Retina (tissue), 1 donor: ENCODE measurements around the gene KYNU.
"Not testable (repeated sequence)": the region's sequence is repeated elsewhere in the genome, so short reads cannot be mapped to it uniquely, and the experiment has no call there.

Source experiments
- DNase-seq: peaks from one replicate; pipeline ENCODE4 v3.0.0-alpha.2; 2016

Gene KYNU

GRCh38 chr2:142872882-142873724 lies 4.4 kb upstream of the KYNU start:
- DNase-seq, result no peak

DNA sequence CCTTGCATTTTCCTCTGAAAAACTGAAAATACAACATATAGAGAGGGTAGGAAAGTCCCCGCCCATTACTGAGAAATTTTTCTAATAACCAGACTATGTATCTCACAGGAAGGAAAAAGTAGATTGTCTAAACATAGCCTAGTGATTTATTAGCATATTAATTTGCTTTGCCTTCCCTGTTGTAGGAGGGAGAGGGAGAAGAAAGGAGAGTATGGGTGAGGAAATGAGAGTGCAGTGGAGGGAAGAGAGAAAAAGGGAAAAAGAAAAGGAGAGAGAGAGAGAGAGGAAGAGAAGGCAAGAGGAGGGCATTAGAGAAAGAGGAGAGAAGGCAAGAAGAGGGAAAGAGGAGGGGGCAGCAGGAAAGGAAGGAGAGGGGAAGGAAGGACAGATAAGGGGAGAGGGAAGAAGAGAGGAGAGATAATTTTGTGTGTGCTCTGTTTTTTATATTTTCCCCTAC lies 3.6 kb upstream of the KYNU start:
- DNase-seq, result no peak

GRCh38 chr2:142874293-142874814 lies 3.1 kb upstream of the KYNU start:
- no peak for DNase-seq

- no peak for DNase-seq
These were observed 2.5 kb upstream of the KYNU start for GRCh38 chr2:142875010-142875409.

- DNase-seq, result no peak
These were observed 1.8 kb upstream of the KYNU start for GRCh38 chr2:142875652-142876051.

GRCh38 chr2:142876423-142876822 lies 1.0 kb upstream of the KYNU start:
- no peak for DNase-seq

DNA sequence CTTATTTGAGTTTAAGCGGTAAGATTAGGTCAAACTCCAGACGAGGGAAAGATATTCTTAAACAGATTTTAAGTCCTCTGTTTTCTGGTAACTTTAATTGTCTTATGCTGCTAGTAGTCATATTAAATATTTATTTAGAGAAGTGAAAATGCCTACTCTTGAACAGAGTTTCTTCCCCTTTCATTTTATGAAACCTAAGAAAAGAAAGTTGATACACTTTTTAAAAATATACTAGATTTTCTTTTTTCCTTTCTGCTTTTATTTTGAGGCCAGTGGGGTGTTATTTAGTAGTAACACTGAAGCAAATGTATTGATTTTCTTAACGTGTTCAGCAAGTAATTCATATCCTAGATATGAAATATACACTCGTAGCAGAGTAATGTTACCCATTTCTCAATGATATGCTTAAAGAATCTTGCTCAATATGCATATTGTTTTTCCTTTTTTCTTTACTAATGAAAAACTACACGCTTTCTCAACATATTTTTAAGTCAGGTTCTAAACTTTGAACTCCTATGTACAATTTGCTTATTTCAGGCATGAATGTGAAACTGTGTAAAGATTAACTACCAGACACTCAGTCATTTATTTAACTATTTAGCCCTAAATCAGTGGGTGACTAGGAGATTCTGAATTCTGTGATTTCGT lies 691 bp downstream of the KYNU start:
- DNase-seq, result no peak

DNA sequence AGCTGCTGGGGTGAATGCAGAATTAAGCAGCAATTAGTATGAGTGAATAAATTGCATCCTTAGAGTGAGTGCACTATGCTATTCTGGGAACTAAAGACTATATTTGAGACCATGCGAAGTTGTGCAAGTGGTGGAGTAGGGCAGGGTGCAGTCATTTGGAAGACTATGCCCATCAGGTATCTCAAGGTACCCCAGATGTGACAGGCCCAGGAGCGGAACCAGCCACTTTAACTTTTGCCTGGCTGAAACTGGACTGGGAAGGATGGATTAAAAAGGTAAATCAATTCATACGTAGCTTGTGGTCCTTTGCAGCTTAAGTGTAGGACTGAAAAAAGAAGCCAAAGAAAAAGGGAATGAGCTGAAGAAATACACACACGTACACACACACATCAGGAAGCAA lies 1.7 kb downstream of the KYNU start:
- DNase-seq, result no peak

GRCh38 chr2:142880279-142880678 lies 2.8 kb downstream of the KYNU start:
- no peak for DNase-seq

DNA sequence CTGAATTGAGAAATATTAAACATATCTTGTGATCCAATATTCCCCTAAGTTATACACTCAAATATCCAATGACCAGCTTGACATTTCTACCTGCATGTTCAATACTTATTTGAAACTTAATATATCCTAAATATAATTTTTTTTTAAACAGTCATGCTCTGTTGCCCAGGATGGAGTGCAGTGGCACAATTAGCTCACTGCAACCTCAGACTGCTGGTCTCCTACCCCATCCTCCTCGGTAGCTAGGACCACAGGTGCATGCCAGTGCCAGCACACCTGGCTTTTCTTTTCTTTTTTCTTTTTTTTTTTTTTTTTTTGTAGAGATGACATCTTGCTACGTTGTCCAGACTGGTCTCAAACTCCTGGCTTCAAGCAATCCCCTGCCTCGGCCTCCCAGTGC lies 4.2 kb downstream of the KYNU start:
- no peak for DNase-seq

DNA sequence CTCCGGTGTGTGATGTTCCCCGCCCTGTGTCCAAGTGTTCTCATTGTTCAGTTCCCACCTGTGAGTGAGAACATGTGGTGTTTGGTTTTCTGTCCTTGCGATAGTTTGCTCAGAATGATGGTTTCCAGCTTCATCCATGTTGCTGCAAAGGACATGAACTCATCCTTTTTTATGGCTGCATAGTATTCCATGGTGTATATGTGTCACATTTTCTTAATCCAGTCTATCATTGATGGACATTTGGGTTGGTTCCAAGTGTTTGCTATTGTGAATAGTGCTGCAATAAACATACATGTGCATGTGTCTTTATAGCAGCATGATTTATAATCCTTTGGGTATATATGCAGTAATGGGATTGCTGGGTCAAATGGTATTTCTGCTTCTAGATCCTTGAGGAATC lies 5.0 kb downstream of the KYNU start:
- not testable (repeated sequence) for DNase-seq

GRCh38 chr2:142883526-142883925 lies 6.1 kb downstream of the KYNU start:
- DNase-seq, result no peak

DNA sequence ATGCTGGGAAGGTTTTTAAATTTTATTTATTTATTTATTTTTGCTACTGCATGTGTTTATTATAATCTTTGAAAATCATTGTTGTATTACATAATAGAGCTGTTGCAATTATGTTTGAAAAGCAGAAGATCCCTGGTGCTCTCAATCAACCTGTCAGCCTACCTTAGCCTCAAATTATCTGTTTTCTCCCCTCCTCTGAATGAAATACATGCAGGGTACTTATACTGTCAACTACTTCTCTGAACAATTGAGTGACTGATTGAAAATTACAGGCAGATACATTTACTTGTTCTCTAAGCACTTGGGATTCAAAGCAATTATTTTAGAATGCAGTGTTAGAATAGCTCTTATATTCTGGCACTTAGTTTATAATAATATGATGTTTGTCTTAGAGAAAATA lies 8.1 kb downstream of the KYNU start:
- DNase-seq, result no peak

GRCh38 chr2:142892715-142893114 lies 15.3 kb downstream of the KYNU start:
- DNase-seq, result no peak

DNA sequence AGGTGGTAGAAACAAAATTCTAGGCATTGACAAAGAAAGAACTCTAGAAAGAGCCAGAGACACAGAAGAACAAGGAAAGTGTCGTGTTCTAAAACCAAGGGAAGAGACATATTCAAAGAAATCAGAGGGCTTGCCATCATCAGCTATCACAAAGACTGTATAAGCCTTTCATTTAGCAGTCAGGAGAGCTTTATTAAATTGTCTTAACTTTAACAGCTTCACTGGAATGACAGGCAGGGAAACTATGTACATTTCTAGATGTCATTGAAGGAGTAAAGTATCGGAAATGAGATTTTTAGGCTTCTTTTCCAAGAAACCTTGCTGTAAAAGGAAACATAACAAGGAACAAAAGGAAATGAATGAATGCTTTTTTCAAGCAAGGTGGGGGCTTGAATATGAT lies 15.8 kb downstream of the KYNU start:
- DNase-seq, result no peak

- no peak for DNase-seq
These were observed 20.3 kb downstream of the KYNU start for GRCh38 chr2:142897807-142898206.

DNA sequence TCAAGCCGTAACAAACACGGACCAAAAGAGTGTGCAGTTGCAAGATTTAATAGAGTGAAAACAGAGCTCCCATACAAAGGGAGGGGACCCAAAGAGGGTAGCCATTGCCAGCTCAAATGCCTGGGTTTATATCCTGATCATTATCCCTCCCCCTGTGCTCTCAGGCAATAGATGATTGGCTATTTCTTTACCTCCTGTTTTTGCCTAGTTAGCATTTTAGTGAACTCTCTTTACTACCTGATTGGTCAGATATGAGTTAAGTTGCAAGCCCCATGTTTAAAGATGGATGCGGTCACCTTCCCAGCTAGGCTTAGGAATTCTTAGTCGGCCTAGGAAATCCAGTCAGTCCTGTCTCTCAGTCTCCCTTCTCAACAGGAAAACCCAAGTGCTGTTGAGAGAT lies 22.9 kb downstream of the KYNU start:
- DNase-seq, result not testable (repeated sequence)

- DNase-seq, result no peak
These were observed 24.3 kb downstream of the KYNU start for GRCh38 chr2:142901780-142902179.

DNA sequence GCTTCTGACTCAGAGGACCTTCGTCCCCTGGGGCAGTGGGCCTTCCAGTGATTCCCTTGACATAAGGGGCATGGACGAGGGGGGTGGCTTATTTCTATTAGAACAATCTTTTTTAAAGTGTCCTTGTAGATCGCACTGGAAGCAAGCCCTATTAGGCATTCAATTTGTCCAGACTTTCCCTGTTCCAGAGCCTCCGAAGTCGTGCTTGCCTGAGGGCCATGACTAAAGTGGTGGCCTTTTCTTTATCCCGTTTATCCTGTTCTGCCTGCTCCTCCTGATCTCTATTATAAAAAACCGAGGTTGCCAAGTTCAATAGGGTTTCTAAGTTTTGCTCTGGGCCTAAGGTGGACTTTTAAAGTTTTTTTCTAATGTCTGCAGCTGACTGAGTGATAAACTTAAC lies 26.3 kb downstream of the KYNU start:
- DNase-seq, result not testable (repeated sequence)

DNA sequence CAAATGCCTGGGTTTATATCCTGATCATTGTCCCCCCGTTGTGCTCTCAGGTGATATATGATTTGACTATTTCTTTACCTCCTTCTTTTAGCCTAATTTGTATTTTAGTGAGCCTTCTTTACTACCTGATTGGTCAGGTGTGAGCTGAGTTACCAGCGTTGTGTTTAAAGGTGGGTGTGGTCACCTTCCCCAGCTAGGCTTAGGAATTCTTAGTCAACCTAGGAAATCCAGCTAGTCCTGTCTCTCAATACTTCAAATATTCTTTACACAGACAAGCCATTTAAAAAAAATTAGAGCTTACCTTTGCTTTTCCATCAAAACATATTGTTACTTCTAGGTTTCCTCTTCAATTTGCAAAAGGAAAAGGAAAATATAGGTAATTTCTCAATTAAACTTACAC lies 30.2 kb downstream of the KYNU start:
- DNase-seq, result no peak

DNA sequence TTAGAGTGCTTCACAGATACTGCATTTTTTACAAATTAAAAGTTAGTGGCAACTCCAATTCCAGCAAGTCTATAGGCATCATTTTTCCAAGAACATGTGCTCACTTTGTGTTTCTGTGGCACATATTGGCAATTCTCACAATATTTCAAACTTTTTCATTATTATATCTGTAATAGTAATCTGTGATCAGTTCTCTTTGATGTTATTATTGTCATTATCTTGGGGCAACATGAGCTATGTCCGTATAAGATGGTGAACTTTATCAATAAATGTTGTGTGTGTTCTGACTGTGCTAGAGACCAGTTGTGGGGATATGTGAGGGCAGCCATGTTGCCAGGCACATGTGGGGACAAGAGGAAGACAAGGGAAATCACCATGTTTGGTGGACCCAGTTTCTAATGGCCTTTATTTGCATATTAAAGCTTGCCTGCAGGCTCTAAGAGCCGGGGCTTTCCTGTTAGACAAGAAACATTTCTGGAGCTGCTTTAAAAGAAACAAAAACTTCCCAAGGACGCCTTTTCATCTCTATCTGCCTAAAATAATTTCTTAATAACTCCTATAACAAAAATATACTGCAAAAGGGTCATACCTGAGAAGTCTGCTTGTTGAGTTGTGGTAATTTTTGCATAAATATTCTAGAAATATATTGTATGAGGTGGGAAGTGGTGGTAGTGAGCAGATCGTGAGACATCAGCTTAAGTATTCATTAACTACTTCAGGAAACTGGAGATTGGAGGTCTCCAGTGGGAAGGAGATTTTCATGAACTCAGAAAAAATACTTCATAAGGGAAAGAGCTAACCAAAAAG lies 37.2 kb downstream of the KYNU start:
- DNase-seq, result no peak

DNA sequence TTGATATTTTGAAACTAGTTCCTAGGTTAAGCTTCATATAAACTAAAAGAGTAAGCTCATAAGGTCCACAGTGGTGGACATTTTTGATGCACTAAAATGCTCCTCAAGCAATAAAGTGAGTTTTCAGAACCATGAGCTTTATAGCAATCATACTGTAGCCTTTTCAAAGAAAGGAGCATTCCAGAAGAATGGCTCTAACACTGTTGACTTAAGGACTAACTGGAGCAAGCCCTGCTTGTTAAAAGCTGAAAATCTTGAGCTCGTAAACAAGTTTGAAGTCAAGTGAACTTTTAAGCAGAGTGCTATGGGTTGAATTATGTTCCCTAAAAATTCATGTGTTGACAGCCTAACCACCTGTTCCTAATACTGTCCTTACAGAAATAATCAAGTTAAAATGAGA lies 38.0 kb downstream of the KYNU start:
- no peak for DNase-seq

DNA sequence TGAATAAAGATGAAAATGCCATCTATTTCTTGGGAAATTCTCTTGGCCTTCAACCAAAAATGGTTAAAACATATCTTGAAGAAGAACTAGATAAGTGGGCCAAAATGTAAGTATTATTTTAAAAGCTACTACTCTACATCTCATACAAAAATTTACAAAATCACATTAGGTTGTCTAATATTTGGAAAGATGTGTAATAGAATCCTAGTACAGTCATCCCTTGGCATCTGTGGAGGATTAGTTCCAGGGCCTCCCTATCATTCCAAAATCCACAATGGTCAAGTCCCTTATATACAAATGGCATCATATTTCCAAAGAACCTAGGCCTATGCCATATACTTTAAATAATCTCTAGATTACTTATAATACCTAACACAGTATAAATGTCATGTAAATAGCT lies 41.2 kb downstream of the KYNU start:
- DNase-seq, result no peak
